Heart left ventricle (tissue), 13 donors: Measurements from ENCODE around the gene CBLL1.

Experiments
- CTCF ChIP-seq, 12 donors: fragments of 200-600 bp; sonication (generic) in 4 of 12; IDR thresholded peaks; one replicate each; pipeline versions ENCODE4 v1.5.0 to v1.8.0; 2018 to 2022; ENCODE audit warnings: antibody characterized with exemption in 12 of 12, mild to moderate bottlenecking in 5 of 12
- POLR2A ChIP-seq, 2 donors: fragments of 450-650 bp; IDR thresholded peaks; one replicate each; pipeline ENCODE4 v1.6.1; 2017; ENCODE audit warnings: antibody characterized with exemption in 2 of 2, mild to moderate bottlenecking in 2 of 2, moderate library complexity in 2 of 2
- donor health status: ischemic (EF 13 %, LVEDD 7.1; RV severe dilation, severe dysfunction).
- donor health status: DM: no; HTN: yes; CAD: no.
- donor health status: DM: no; HTN: no; CAD: no.
- donor health status: ischemic (EF 25% LVEDD 6.9; RV normal size, moderate dysfunction).
- donor health status: ischemic (EF 25% LVEDD 5.7; RV mildly dilated, moderate dysfunction).
- donor health status: ischemic (EF 35%, LVEDD 5.7; RV mildly dilated, moderate dysfunction).
- donor health status: nonischemic (EF 11% LVEDD 7.7; RV severe dilation, severe dysfunction).
- donor health status: DM: yes; HTN: yes; CAD: no.
- donor health status: PGD.
- donor health status: ischemic (EF 29% LVEDD 5.4; RV normal size, mild dysfunction).
- donor health status: nonischemic (EF 23%, LVEDD 6.1; RV moderate dilation, normal function).

GRCh38 chr7:107715531-107715930, 28.4 kb upstream of the CBLL1 start:
- no peak for TF ChIP-seq CTCF (IDR thresholded peaks at IDR 0.05)
- TF ChIP-seq POLR2A (IDR thresholded peaks at IDR 0.05), result no peak
